HepG2 (cell line): ENCODE data around the gene NUDT8. TPM values are rescaled to one million over a fixed set of nuclear protein-coding genes. Genes with fewer than 3 reads are reported as not detected.

Source experiments
- ASH2L ChIP-seq: fragments of 300-600, 200-600 bp; sonication (generic); IDR thresholded peaks from 2 replicates; pipeline ENCODE4 v1.7.0; 2017; ENCODE audit warnings: low read depth, mild to moderate bottlenecking, moderate library complexity, mixed read lengths, low read length; ENCODE audit not compliant: insufficient read length
- CBX1 ChIP-seq: IDR thresholded peaks from one replicate; pipeline ENCODE4 v1.6.1; 2016; ENCODE audit warnings: antibody characterized with exemption, low read depth
- EED ChIP-seq: sonication (generic); formaldehyde crosslinking; IDR thresholded peaks from 2 replicates; pipeline ENCODE4 v1.5.0; 2020; ENCODE audit warnings: mild to moderate bottlenecking, missing genetic modification reagents
- ELF3 ChIP-seq: IDR thresholded peaks from 2 replicates; pipeline ENCODE4 v1.6.1; 2016; ENCODE audit warnings: missing genetic modification reagents, missing compliant biosample characterization
- FIP1L1 ChIP-seq: fragments of 200-400 bp; formaldehyde crosslinking; IDR thresholded peaks from 2 replicates; pipeline ENCODE4 v1.6.1; 2018; ENCODE audit warnings: low read depth, mild to moderate bottlenecking, low read length, moderate library complexity, borderline replicate concordance; ENCODE audit not compliant: insufficient read depth
- FOXA3 ChIP-seq: IDR thresholded peaks from 2 replicates; pipeline ENCODE4 v1.6.1; 2016; ENCODE audit warnings: missing genetic modification reagents, missing compliant biosample characterization
- HOXA5 ChIP-seq: sonication (generic); formaldehyde crosslinking; IDR thresholded peaks from 2 replicates; pipeline ENCODE4 v1.4.0; 2020; ENCODE audit warnings: missing genetic modification reagents
- JDP2 ChIP-seq: sonication (generic); formaldehyde crosslinking; IDR thresholded peaks from 2 replicates; pipeline ENCODE4 v1.8.1; 2022; ENCODE audit warnings: missing genetic modification reagents, borderline replicate concordance
- MAF1 ChIP-seq: sonication (generic); formaldehyde crosslinking; IDR thresholded peaks from 2 replicates; pipeline ENCODE4 v1.5.0; 2020; ENCODE audit warnings: missing genetic modification reagents, borderline replicate concordance
- MAFK ChIP-seq, 2 experiments: IDR thresholded peaks in 1 of 2; conservative IDR thresholded peaks in 1 of 2; 2 replicates each; pipeline ENCODE4 v1.6.1; 2011; ENCODE audit warnings: improper control_type of control experiment in 2 of 2, low read length in 2 of 2
- NFE2 ChIP-seq: sonication (generic); formaldehyde crosslinking; IDR thresholded peaks from 2 replicates; pipeline ENCODE4 v1.4.0; 2020; ENCODE audit warnings: missing genetic modification reagents
- PHF5A ChIP-seq: IDR thresholded peaks from one replicate; pipeline ENCODE4 v1.6.1; 2018; ENCODE audit warnings: low read depth, missing genetic modification reagents; ENCODE audit not compliant: unreplicated experiment
- SMAD3 ChIP-seq: sonication (generic); formaldehyde crosslinking; IDR thresholded peaks from 2 replicates; pipeline ENCODE4 v1.4.0; 2020; ENCODE audit warnings: missing genetic modification reagents
- SMARCE1 ChIP-seq: fragments of 450-650 bp; IDR thresholded peaks from 2 replicates; pipeline ENCODE4 v1.6.1; 2017; ENCODE audit warnings: borderline replicate concordance
- SRY ChIP-seq: sonication (generic); formaldehyde crosslinking; IDR thresholded peaks from 2 replicates; pipeline ENCODE4 v1.8.0; 2022; ENCODE audit warnings: mild to moderate bottlenecking, missing genetic modification reagents
- ZBTB38 ChIP-seq: sonication (generic); formaldehyde crosslinking; IDR thresholded peaks from 2 replicates; pipeline ENCODE4 v1.5.1; 2020; ENCODE audit warnings: mild to moderate bottlenecking, missing genetic modification reagents
- ZBTB8A ChIP-seq: sonication (generic); formaldehyde crosslinking; IDR thresholded peaks from 2 replicates; pipeline ENCODE4 v1.4.0; 2020; ENCODE audit warnings: mild to moderate bottlenecking, low read depth, missing genetic modification reagents, borderline replicate concordance
- ZFP36L2 ChIP-seq: sonication (generic); formaldehyde crosslinking; IDR thresholded peaks from 2 replicates; pipeline ENCODE4 v1.4.0; 2020; ENCODE audit warnings: missing genetic modification reagents
- ZNF180 ChIP-seq: sonication (generic); formaldehyde crosslinking; IDR thresholded peaks from 2 replicates; pipeline ENCODE4 v1.4.0; 2020; ENCODE audit warnings: low read depth, missing genetic modification reagents, borderline replicate concordance
- ZNF317 ChIP-seq: sonication (generic); formaldehyde crosslinking; IDR thresholded peaks from 2 replicates; pipeline ENCODE4 v1.5.0; 2020; ENCODE audit warnings: mild to moderate bottlenecking, missing genetic modification reagents
- ZNF614 ChIP-seq: IDR thresholded peaks from 2 replicates; pipeline ENCODE4 v1.6.1; 2018; ENCODE audit warnings: missing biosample characterization, missing genetic modification reagents, inconsistent platforms, borderline replicate concordance
- ZNF775 ChIP-seq: sonication (generic); formaldehyde crosslinking; IDR thresholded peaks from 2 replicates; pipeline ENCODE4 v1.4.0; 2020; ENCODE audit warnings: missing genetic modification reagents, mild to moderate bottlenecking, moderate library complexity, borderline replicate concordance
- polyA plus RNA-seq, 8 experiments: library from polyadenylated mRNA; depleted of rRNA in 3 of 8; stranded (reverse) in 7 of 8; unstranded in 1 of 8; fragments of >200 nt; fragmentation: Illumina TruSeq in 4 of 8; extraction: Trizol in 4 of 8; gene quantifications; 2 replicates each; pipeline versions ENCODE4 v1.2.1 to v1.2.3, GENCODE V29; 2011 to 2016; ENCODE audit warnings: low read depth in 4 of 8, missing spikeins in 1 of 8, mixed read lengths in 1 of 8; ENCODE audit not compliant: insufficient read depth in 1 of 8
- total RNA-seq, 5 experiments: library from RNA; depleted of rRNA; stranded (reverse); fragments of >200 nt; fragmentation: Illumina TruSeq; extraction: Trizol; gene quantifications; 2 replicates each; pipeline ENCODE4 v1.2.3, GENCODE V29; 2016; ENCODE audit warnings: low read depth in 1 of 5
- TF ChIP-seq, protein P1 (sequence below): sonication (generic); formaldehyde crosslinking; IDR thresholded peaks from 2 replicates; pipeline ENCODE4 v1.8.1; 2023; ENCODE audit warnings: missing genetic modification reagents, mild to moderate bottlenecking, borderline replicate concordance
- TF ChIP-seq, protein P2 (sequence below): sonication (generic); formaldehyde crosslinking; IDR thresholded peaks from 2 replicates; pipeline ENCODE4 v1.4.0; 2020; ENCODE audit warnings: missing genetic modification reagents, borderline replicate concordance
- TF ChIP-seq, protein P3 (sequence below): sonication (generic); formaldehyde crosslinking; IDR thresholded peaks from 2 replicates; pipeline ENCODE4 v1.8.0; 2022; ENCODE audit warnings: missing genetic modification reagents, low read depth, mild to moderate bottlenecking, borderline replicate concordance

The NUDT8 gene
- total and polyA plus RNA-seq, 2 of the 13 experiments (the other 11 are each of a cell fraction or from before 2014, with no cell fraction given) = 6.7 to 25.8 TPM

DNA sequence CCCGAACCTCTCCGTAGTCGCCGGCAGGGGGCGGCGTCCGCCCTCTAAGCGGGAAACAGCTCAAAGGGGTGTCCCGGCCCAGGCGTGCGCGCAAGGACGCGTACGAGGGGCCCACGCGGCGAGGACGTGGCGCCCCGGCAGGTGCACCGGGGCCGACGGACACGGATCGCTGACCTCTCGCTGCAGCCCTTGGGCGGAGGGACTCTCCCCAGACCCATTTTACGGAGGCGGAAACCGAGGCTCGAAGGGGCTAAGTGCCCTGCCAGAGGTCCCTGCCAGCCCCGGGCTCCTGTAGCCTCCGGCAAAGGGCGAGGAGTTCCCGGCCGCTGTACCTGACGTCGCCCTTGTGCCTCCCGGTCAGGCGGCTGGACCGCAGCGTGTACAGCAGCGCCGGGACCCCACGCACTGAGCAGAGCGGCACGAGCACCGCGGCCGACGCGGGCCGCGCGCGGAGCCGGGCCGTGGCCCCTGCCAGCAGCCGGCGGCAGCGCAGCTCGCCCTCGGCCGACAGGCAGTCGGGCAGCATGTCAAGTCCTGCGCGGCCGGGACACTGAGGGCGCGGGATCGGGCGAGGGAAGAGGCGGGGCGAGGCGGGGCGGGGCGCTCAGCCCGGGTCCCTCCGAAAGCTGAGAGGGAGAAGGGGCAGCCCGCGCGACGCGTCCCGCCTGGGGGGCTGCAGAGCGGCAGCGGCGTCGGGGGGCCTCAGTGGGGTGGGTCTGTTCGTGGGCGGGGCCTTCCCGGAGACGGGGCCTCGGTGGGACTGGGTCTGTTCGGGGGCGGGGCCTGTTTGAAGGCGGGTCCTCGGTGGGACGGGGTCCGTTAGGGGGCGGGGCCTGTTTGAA is at the start of gene NUDT8 (continued):
- TF ChIP-seq ZNF614 (peak; percentile 44; the same call in 1 of the 2 replicates), FIP1L1 (no peak), CBX1 (peak; percentile 77), FOXA3 (peak; percentile 42), SMAD3 (peak; percentile 52; the same call in 1 of the 2 replicates), ZBTB8A (CRISPR knock-in tag) (no peak), ZNF775 (CRISPR knock-in tag) (no peak), ZNF317 (CRISPR knock-in tag) (no peak), ZFP36L2 (CRISPR knock-in tag) (0 out of 2 replicates have a peak, but pooled peaks have one; percentile 34), ZBTB38 (peak; percentile 41; the same call in 1 of the 2 replicates), ZNF180 (CRISPR knock-in tag) (no peak), MAFK (conservative IDR thresholded peaks at IDR 0.05 in 1 of 2, IDR thresholded peaks at IDR 0.05 in 1 of 2; ENCODE audit: low read length in 2 of 2) (no peak), ELF3 (CRISPR knock-in tag) (peak; percentile 34; the same call in 1 of the 2 replicates), SRY (CRISPR knock-in tag) (peak; percentile 67), SMARCE1 (no peak), JDP2 (CRISPR knock-in tag) (no peak), HOXA5 (CRISPR knock-in tag) (peak; percentile 82), NFE2 (no peak), MAF1 (0 out of 2 replicates have a peak, but pooled peaks have one; percentile 34), EED (CRISPR knock-in tag) (no peak), ASH2L (no peak), PHF5A (CRISPR knock-in tag) (no peak)
- TF ChIP-seq, protein P1, sequence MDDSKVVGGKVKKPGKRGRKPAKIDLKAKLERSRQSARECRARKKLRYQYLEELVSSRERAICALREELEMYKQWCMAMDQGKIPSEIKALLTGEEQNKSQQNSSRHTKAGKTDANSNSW (CRISPR knock-in tag) = peak; percentile 69; the same call in 1 of the 2 replicates
- TF ChIP-seq, protein P2, sequence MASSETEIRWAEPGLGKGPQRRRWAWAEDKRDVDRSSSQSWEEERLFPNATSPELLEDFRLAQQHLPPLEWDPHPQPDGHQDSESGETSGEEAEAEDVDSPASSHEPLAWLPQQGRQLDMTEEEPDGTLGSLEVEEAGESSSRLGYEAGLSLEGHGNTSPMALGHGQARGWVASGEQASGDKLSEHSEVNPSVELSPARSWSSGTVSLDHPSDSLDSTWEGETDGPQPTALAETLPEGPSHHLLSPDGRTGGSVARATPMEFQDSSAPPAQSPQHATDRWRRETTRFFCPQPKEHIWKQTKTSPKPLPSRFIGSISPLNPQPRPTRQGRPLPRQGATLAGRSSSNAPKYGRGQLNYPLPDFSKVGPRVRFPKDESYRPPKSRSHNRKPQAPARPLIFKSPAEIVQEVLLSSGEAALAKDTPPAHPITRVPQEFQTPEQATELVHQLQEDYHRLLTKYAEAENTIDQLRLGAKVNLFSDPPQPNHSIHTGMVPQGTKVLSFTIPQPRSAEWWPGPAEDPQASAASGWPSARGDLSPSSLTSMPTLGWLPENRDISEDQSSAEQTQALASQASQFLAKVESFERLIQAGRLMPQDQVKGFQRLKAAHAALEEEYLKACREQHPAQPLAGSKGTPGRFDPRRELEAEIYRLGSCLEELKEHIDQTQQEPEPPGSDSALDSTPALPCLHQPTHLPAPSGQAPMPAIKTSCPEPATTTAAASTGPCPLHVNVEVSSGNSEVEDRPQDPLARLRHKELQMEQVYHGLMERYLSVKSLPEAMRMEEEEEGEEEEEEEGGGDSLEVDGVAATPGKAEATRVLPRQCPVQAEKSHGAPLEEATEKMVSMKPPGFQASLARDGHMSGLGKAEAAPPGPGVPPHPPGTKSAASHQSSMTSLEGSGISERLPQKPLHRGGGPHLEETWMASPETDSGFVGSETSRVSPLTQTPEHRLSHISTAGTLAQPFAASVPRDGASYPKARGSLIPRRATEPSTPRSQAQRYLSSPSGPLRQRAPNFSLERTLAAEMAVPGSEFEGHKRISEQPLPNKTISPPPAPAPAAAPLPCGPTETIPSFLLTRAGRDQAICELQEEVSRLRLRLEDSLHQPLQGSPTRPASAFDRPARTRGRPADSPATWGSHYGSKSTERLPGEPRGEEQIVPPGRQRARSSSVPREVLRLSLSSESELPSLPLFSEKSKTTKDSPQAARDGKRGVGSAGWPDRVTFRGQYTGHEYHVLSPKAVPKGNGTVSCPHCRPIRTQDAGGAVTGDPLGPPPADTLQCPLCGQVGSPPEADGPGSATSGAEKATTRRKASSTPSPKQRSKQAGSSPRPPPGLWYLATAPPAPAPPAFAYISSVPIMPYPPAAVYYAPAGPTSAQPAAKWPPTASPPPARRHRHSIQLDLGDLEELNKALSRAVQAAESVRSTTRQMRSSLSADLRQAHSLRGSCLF (CRISPR knock-in tag) = no peak
- TF ChIP-seq, protein P3, sequence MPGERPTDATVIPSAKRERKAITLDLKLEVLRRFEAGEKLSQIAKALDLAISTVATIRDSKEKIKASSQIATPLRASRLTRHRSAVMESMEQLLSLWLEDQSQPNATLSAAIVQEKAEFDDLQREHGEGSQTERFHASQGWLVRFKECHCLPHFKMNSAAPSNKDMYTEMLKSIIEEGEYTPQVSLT = no peak; the same call in 1 of the 2 replicates
